Dermis blood vessel endothelial cell (primary cell): ENCODE measurements around the gene DLEC1. TPM values are rescaled to one million over a fixed set of nuclear protein-coding genes. Genes with fewer than 3 reads are reported as not detected.
"Not testable (repeated sequence)": the region's sequence is repeated elsewhere in the genome, so short reads cannot be mapped to it uniquely, and the experiment has no call there.

Experiments used
- DNase-seq: peaks from one replicate; pipeline ENCODE4 v3.0.0; 2010
- total RNA-seq: library from RNA; depleted of rRNA; stranded (reverse); fragments of >200 nt; gene quantifications from 2 replicates; pipeline ENCODE4 v1.2.3, GENCODE V29; 2014

Gene DLEC1
- total RNA-seq, 1 donor from 2014 or later: under 0.01 TPM

DNA sequence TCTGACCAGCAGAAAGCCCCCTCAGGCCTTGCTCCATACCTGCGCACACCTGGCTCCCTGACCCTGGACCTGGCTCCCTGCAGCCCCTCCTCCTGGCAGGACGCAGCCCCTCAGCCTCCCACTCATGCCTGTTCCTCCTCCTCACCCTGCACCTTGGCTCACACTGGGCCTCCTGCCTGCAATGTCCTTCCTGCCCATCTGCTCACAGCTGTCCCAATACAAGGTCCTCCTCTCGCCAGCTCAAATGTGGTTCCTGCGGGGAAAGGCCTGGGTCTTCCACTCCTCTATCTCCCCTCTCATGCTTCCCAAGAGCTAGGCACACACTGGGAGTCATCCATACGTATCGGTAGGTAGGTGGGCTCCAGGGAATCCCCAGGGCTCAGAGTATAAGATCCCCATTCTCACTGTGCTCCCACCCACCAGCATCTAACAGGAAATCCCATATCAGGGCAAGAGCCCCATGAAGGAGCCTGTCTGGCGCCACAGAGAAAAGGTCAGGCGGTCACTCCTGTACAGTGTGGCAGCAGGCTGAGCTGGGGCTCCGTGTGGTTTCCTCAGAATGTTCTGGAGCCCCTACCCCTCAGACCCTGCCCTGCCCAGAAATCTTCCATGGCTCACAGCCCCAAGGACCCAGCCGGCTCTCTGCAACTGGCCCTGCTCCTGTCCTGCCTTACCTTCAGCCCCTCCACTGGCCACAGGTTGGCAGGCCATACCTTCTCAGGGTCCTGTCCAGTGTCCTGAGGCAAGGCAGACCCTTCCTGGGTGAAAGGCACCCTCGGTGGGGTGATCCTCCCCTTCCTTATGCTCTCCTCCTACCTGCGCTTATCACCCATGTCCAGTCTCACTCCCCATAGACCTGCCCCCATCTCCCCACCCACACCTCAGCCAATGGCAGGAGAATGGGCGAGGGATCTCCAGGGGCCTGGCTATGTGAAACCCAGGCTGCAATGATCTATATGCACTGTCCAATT is 20.4 kb upstream of the DLEC1 start:
- DNase-seq: no peak

- no peak for DNase-seq
These were observed 19.2 kb upstream of the DLEC1 start for GRCh38 chr3:38019658-38020341.

- no peak for DNase-seq
These were observed 18.7 kb upstream of the DLEC1 start for GRCh38 chr3:38020342-38020726.

- DNase-seq: no peak
These were observed 17.8 kb upstream of the DLEC1 start for GRCh38 chr3:38021196-38021595.

- DNase-seq: no peak
These were observed 16.7 kb upstream of the DLEC1 start for GRCh38 chr3:38022301-38022700.

DNA sequence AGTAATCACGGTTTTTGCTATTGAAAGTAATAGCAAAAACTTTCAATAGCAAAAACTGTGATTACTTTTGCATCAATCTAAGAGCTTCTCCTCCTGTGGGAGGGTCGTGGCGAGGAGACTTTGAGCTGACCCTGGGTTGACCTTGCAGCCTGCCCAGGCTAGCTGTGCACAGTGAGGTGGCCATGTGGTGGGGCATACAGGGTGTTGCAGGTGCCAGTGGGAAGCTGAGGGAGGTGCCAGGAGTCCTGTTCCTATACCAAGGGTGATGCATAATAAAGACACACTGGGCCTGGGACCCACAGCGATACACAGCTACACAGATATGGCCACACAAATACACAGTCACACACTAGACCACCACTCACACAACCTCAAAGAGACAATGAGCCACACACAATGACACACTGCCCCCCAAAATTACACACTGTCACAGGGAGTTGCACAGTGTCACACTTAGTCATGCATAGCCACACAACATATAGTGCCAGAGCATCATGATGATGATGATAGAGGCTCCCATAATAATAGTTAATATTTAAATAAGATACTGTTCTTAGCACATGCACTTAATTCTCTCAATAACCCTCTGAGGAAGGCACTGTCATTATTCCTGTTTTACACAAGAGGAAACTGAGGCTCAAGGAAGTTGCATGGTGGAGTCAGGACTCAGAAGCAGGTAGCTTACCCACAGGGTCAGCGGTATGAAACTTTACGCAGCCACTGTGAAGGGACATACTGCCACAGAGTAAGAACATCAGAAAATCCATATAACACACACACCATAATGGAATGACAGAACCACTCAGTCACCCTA is 15.9 kb upstream of the DLEC1 start:
- no peak for DNase-seq

- no peak for DNase-seq
These were observed 12.2 kb upstream of the DLEC1 start for GRCh38 chr3:38026856-38027255.

DNA sequence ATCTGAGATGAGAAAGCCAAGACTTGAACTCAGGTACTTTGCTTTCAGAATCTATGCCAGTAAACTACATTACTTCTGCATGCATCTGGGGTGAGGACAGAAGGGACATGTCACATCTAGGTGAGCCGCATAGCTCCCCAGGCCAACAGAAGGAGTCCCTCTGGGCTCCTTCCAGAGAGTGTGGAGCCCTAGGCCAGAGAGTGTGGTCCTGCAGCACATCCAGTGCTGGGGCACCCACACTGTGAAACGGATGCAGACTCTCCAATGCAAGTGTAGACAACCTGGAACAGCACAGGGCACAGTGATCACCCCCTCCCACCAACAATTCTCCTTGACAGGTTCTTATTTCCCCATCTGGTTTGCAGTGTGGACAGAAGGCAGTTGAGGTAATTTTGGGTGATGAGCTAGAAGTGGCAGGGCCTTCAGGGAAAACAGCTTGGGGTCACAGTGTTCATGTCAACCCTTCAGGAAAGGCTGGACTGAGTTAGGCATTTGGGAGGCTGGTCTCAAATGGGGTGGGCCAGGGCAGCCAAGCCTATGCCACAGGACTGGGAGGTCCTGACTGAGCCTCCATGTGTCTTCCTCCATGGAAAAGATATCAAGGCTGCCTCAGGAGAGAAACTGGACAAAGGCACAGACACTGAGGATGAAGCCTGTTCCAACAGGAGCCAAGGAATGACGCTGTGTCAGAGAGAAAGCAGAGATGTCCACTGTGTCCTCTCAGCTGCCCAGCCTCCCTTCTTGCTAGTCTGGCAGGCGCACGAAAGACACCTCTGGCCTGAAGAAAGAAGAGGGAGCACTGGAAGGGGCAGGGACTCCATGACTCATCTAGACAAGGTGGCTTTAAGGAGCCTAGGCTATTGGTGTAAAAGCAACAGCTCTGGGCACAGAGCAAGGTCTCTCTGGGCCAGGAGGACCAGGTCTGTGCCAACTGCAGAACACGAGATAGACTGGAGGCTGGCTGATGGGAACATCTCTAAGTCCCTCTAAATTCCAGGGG is 11.2 kb upstream of the DLEC1 start:
- DNase-seq: no peak

- no peak for DNase-seq
These were observed 10.2 kb upstream of the DLEC1 start for GRCh38 chr3:38028621-38029361.

GRCh38 chr3:38029400-38030125 is 9.4 kb upstream of the DLEC1 start, which contains the start of gene PLCD1:
Gene PLCD1 (minus strand): TSS chr3:38029642. CDS start chr3:38029539, 103 bp downstream.
- peak; percentile 50 for DNase-seq

GRCh38 chr3:38030126-38031021 is 8.6 kb upstream of the DLEC1 start:
- DNase-seq: no peak

DNA sequence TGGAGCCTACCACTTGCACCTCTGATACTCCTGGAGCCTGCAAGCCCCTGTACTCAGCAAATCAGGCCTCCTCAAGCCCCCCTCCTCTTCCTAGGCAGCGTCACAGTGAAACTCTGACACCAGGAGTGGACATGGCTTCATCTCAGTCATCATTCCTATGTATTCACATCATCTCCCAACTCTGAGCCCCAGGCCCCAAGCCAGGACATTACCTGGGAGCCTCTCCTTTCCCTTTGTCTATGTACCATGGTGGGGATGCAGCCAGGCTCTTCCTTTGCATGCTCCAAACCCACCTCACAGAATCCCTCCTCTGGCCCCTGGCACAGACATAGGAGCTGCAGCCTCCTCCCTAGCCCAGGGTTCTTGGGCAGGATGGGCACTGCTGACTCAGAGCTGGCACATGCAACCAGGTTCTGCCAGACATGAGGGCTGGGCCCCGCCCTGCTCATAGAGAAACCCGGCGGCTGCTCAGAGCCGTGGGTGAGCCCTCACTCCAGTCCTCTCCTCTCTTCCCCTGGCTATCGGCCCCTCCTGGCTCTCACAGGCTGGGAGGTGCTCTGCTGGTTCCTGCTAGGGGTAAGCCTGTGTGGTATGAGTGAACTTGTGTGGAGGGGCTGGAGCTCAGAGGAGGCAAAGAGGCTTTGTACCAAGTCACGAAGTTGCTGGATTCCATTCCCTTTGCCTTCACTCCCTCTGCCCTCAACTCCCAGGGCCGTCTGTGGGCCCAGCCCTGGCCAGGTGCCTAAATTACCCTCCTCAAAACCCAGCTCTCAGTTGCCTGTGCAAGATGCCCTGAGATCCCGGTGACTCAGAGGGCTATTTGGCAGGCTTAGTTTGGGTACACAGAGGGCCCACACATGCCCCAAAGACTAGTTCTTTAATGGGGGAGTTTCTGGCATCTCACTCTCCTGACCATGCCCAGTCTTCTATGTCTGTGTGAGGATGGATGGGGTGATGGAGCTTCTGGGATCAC is 7.7 kb upstream of the DLEC1 start:
- peak; percentile 23 for DNase-seq

GRCh38 chr3:38032328-38032865 is 6.6 kb upstream of the DLEC1 start:
- DNase-seq: no peak

- not testable (repeated sequence) for DNase-seq
These were observed 5.4 kb upstream of the DLEC1 start for GRCh38 chr3:38033586-38033985.

GRCh38 chr3:38034335-38034734 is 4.7 kb upstream of the DLEC1 start:
- DNase-seq: not testable (repeated sequence)

DNA sequence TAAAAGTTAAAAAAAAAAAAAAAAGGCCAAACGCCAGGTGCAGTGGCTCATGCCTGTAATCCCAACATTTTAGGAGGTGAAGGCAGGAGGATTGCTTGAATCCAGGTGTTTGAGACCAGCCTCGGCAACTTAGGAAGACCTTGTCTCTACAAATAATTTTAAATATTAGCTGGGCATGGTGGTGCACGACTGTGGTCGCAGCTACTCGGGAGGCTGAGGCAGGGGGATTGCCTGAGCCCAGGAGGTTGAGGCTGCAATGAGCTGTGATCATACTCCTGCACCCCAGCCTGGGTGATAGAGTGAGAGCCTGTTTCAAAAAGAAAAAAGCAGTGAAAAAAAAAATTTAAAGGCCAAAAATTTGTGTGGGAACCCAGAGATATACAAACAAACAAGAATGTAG is 2.7 kb upstream of the DLEC1 start:
- DNase-seq: no peak

DNA sequence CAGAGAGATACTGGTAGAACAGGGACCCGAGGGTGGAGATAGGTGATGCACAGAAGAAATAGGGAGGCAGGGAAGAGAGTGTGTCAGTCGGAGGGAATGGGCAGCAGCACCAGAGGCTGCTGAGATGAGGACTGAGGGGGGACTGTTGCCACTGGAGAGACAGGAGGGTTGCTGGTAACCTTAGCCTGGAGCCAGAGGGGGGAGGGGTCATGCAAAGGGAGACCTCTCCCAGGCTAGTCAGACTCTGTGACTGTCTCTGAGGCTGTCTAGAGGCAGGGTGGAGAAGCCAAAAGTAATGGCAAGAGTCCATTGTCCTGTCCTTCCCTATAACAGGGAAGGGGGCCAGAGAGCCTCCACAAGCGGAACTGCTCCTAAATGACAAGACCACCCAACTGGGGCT is 2.1 kb upstream of the DLEC1 start:
- DNase-seq: no peak
